ENCODE results near the gene IL2RG. TPM values are rescaled to one million over a fixed set of nuclear protein-coding genes. Genes with fewer than 3 reads are reported as not detected.
A peak's percentile ranks its signal among the peaks of the same experiment; 100 is the strongest.

IL2RG gene
- total and polyA plus RNA-seq, 2 donors (not counting 1 experiment from before 2014, with no cell fraction given), result 297 to 419 TPM

GRCh38 chrX:71159335-71159734 is 48.0 kb upstream of the IL2RG start:
- Mint-ChIP-seq H3K4me3 (no peak overlapping the region), H3K4me1 (peaks cover 13% of the 10 kb centered on the region), H3K27me3 (no peaks in the 10 kb centered on the region), H3K9me3 (ENCODE audit: insufficient read depth) (no peaks in the 10 kb centered on the region), H3K27ac (peak overlapping the region; percentile 37)
- POLR2A ChIA-PET, result no interaction called here
- Histone ChIP-seq H3K27ac (ENCODE audit: low read length in 2 of 2) (no peak overlapping the region), H3K36me3 (replicated peaks in 1 of 2; ENCODE audit: control extremely low read depth in 1 of 2, control insufficient read depth in 1 of 2, extremely low read depth in 1 of 2, insufficient read depth in 2 of 2, low read length in 1 of 2) (peaks cover 0 to 2% of the 10 kb centered on the region in 2 experiments), H3K79me2 (ENCODE audit: control insufficient read depth, insufficient read depth, low read length) (peaks cover 8% of the 10 kb centered on the region), H3K9me3 (ENCODE audit: control extremely low read depth in 1 of 3, control insufficient read depth in 2 of 3, insufficient read depth in 1 of 3, low read length in 2 of 3) (no peaks in the 10 kb centered on the region), H3K4me3 (ENCODE audit: control extremely low read depth in 1 of 5, extremely low read depth in 1 of 5, insufficient read depth in 1 of 5, low read depth in 2 of 5, low read length in 4 of 5) (no peak overlapping the region), H3K4me2 (replicated peaks; ENCODE audit: low read depth, low read length, poor library complexity, severe bottlenecking) (no peak overlapping the region), H3K4me1 (ENCODE audit: control insufficient read depth in 2 of 2, insufficient read depth in 2 of 2, low read length in 2 of 2) (peaks cover 0 to 6% of the 10 kb centered on the region in 2 donors), H3K9ac (ENCODE audit: low read length) (no peak overlapping the region), H4K20me1 (ENCODE audit: control insufficient read depth, insufficient read depth, low read length, poor library complexity, severe bottlenecking) (no peaks in the 10 kb centered on the region), H2AFZ (ENCODE audit: insufficient read depth, low read depth, low read length, poor library complexity, severe bottlenecking) (no peak overlapping the region), H3K27me3 (replicated peaks in 1 of 4; ENCODE audit: control extremely low read depth in 1 of 4, control insufficient read depth in 3 of 4, insufficient read depth in 4 of 4, low read length in 3 of 4) (no peaks in the 10 kb centered on the region)
- intact Hi-C loops (cut with micrococcal nuclease), result no loop called here
- WGBS (ENCODE audit: insufficient coverage), result no CpG with 5 or more reads among the region's 5 CpGs
- DNase-seq (no peak), ATAC-seq (ENCODE audit: low read depth) (no peak)
- no peak for TF ChIP-seq CTCF (IDR thresholded peaks at IDR 0.05)
- TF ChIP-seq EZH2 (IDR thresholded peaks at IDR 0.05; ENCODE audit: borderline replicate concordance, insufficient read depth, low read depth, low read length, poor library complexity, severe bottlenecking), result no peak
- CTCF ChIA-PET, result no interaction called here

- no peaks in the 10 kb centered on the region for H3K9me3 ChIP-seq (ENCODE audit: control extremely low read depth in 1 of 3, control insufficient read depth in 2 of 3, insufficient read depth in 1 of 3, low read length in 2 of 3)
- Mint-ChIP-seq H3K9me3 (ENCODE audit: insufficient read depth) (no peaks in the 10 kb centered on the region), H3K4me3 (no peak overlapping the region), H3K27me3 (no peaks in the 10 kb centered on the region), H3K4me1 (peaks cover 14% of the 10 kb centered on the region), H3K27ac (no peak overlapping the region)
- H3K36me3 ChIP-seq (replicated peaks in 1 of 2; ENCODE audit: control extremely low read depth in 1 of 2, control insufficient read depth in 1 of 2, extremely low read depth in 1 of 2, insufficient read depth in 2 of 2, low read length in 1 of 2), result peaks cover 0 to 2% of the 10 kb centered on the region in 2 experiments
- ChIA-PET POLR2A (interaction anchor here (0.6 kb wide), 1 partner anchor 25 kb away, joined by 6 read pairs; no protein-coding TSS in a partner anchor), CTCF (no interaction called here)
- H3K27me3 ChIP-seq (replicated peaks in 1 of 4; ENCODE audit: control extremely low read depth in 1 of 4, control insufficient read depth in 3 of 4, insufficient read depth in 4 of 4, low read length in 3 of 4), result no peaks in the 10 kb centered on the region
- H3K9ac ChIP-seq (ENCODE audit: low read length), result no peak overlapping the region
- no peak overlapping the region for H3K4me2 ChIP-seq (replicated peaks; ENCODE audit: low read depth, low read length, poor library complexity, severe bottlenecking)
- ATAC-seq (ENCODE audit: low read depth) (no peak), DNase-seq (no peak)
- no peak overlapping the region for H3K27ac ChIP-seq (ENCODE audit: low read length in 2 of 2)
- WGBS (ENCODE audit: insufficient coverage), result no CpG with 5 or more reads among the region's 6 CpGs
- H4K20me1 ChIP-seq (ENCODE audit: control insufficient read depth, insufficient read depth, low read length, poor library complexity, severe bottlenecking), result no peaks in the 10 kb centered on the region
- no peak overlapping the region for H2AFZ ChIP-seq (ENCODE audit: insufficient read depth, low read depth, low read length, poor library complexity, severe bottlenecking)
- intact Hi-C loops (cut with micrococcal nuclease), result no loop called here
- peaks cover 8% of the 10 kb centered on the region for H3K79me2 ChIP-seq (ENCODE audit: control insufficient read depth, insufficient read depth, low read length)
- no peak overlapping the region for H3K4me3 ChIP-seq (ENCODE audit: control extremely low read depth in 1 of 5, extremely low read depth in 1 of 5, insufficient read depth in 1 of 5, low read depth in 2 of 5, low read length in 4 of 5)
- H3K4me1 ChIP-seq (ENCODE audit: control insufficient read depth in 2 of 2, insufficient read depth in 2 of 2, low read length in 2 of 2), result peaks cover 0 to 6% of the 10 kb centered on the region in 2 donors
- TF ChIP-seq CTCF (IDR thresholded peaks at IDR 0.05) (no peak), EZH2 (IDR thresholded peaks at IDR 0.05; ENCODE audit: borderline replicate concordance, insufficient read depth, low read depth, low read length, poor library complexity, severe bottlenecking) (no peak)
Measured at GRCh38 chrX:71158603-71159002, 47.2 kb upstream of the IL2RG start.

All from B cell (primary cell).